Measurements from ENCODE around the gene GFAP.

The GFAP gene

GRCh38 chr17:44894642-44895041, 20.7 kb downstream of the GFAP start:
- DNase-seq, result no peak

GRCh38 chr17:44892250-44892649, 23.1 kb downstream of the GFAP start:
- no peak for DNase-seq

GRCh38 chr17:44889003-44889402, 26.3 kb downstream of the GFAP start:
- no peak for DNase-seq

GRCh38 chr17:44887971-44888954, 27.0 kb downstream of the GFAP start:
- DNase-seq, result no peak

GRCh38 chr17:44887016-44887415, 28.3 kb downstream of the GFAP start:
- DNase-seq, result no peak

GRCh38 chr17:44884941-44885340, 30.4 kb downstream of the GFAP start:
- no peak for DNase-seq

GRCh38 chr17:44881145-44881544, 34.2 kb downstream of the GFAP start:
- DNase-seq, result no peak

- DNase-seq, result no peak
Measured at GRCh38 chr17:44880062-44880461, 35.2 kb downstream of the GFAP start.

- no peak for DNase-seq
Measured at GRCh38 chr17:44879376-44879775, 35.9 kb downstream of the GFAP start.

- peak; percentile 4 for DNase-seq
Measured at GRCh38 chr17:44878627-44879221, 36.6 kb downstream of the GFAP start.

GRCh38 chr17:44877121-44877520, 38.2 kb downstream of the GFAP start:
- no peak for DNase-seq

GRCh38 chr17:44875761-44876160, 39.5 kb downstream of the GFAP start:
- no peak for DNase-seq

GRCh38 chr17:44872131-44872768, 43.0 kb downstream of the GFAP start:
- DNase-seq, result no peak

GRCh38 chr17:44871556-44871955, 43.7 kb downstream of the GFAP start:
- no peak for DNase-seq

GRCh38 chr17:44867841-44868240, 47.5 kb downstream of the GFAP start:
- no peak for DNase-seq

GRCh38 chr17:44865931-44866330, 49.4 kb downstream of the GFAP start:
- no peak for DNase-seq

- DNase-seq, result peak; percentile 79
Measured at GRCh38 chr17:44865231-44865660, 50.1 kb downstream of the GFAP start.

GRCh38 chr17:44864831-44865230, 50.5 kb downstream of the GFAP start:
- DNase-seq, result no peak

- DNase-seq, result no peak
Measured at GRCh38 chr17:44863061-44863918, 52.0 kb downstream of the GFAP start.

- DNase-seq, result no peak
Measured at GRCh38 chr17:44862278-44862914, 52.9 kb downstream of the GFAP start.

- no peak for DNase-seq
Measured at GRCh38 chr17:44859701-44860100, 55.6 kb downstream of the GFAP start.

GRCh38 chr17:44854192-44854591, 61.1 kb downstream of the GFAP start:
- DNase-seq, result no peak

Data from NCI-H510A treated with DMSO at 0.1 percent for 48 hours (cell line).